GM12878 (cell line): ENCODE results near the gene HENMT1. TPM values are rescaled to one million over a fixed set of nuclear protein-coding genes. Genes with fewer than 3 reads are reported as not detected.

Source experiments
- ASH2L ChIP-seq: fragments of 300-600, 200-600 bp; sonication (generic); IDR thresholded peaks from 2 replicates; pipeline ENCODE4 v1.6.1; 2017; ENCODE audit warnings: low read depth, mild to moderate bottlenecking, borderline replicate concordance
- CTCF ChIP-seq, 3 experiments: IDR thresholded peaks in 2 of 3; conservative IDR thresholded peaks in 1 of 3; 2 replicates each; pipeline ENCODE4 v1.5.1; 2011; ENCODE audit warnings: low read depth in 3 of 3, low read length in 3 of 3, mild to moderate bottlenecking in 3 of 3, control low read depth in 2 of 3, moderate library complexity in 2 of 3, inconsistent platforms in 1 of 3, mixed read lengths in 1 of 3; ENCODE audit not compliant: control insufficient read depth in 2 of 3, insufficient read depth in 1 of 3; ENCODE audit errors: extremely low read depth in 1 of 3
- IRF4 ChIP-seq: IDR thresholded peaks from 2 replicates; pipeline ENCODE4 v1.6.1; 2011; ENCODE audit warnings: low read depth, low read length
- NFXL1 ChIP-seq: fragments of 450-650 bp; IDR thresholded peaks from 2 replicates; pipeline ENCODE4 v1.6.1; 2017; ENCODE audit warnings: antibody characterized with exemption, mild to moderate bottlenecking, borderline replicate concordance
- NRF1 ChIP-seq: conservative IDR thresholded peaks from 2 replicates; pipeline ENCODE4 v1.6.1; 2011; ENCODE audit warnings: mild to moderate bottlenecking, low read depth, low read length, improper control_type of control experiment
- SKIL ChIP-seq: fragments of 450-650 bp; IDR thresholded peaks from 2 replicates; pipeline ENCODE4 v1.6.1; 2017; ENCODE audit warnings: mild to moderate bottlenecking, low read depth, inconsistent platforms; ENCODE audit not compliant: poor library complexity, severe bottlenecking
- SUZ12 ChIP-seq: fragments of 200-600 bp; sonication (generic); IDR thresholded peaks from one replicate; pipeline ENCODE4 v1.6.1; 2018; ENCODE audit warnings: antibody characterized with exemption, mild to moderate bottlenecking; ENCODE audit not compliant: unreplicated experiment
- TCF3 ChIP-seq: IDR thresholded peaks from 2 replicates; pipeline ENCODE4 v1.6.1; 2012; ENCODE audit warnings: low read depth, mild to moderate bottlenecking, low read length, borderline replicate concordance; ENCODE audit not compliant: insufficient read depth
- ZBTB40 ChIP-seq: fragments of 450-650 bp; IDR thresholded peaks from 2 replicates; pipeline ENCODE4 v1.6.1; 2016; ENCODE audit warnings: mild to moderate bottlenecking, moderate library complexity, borderline replicate concordance
- polyA plus RNA-seq, 11 experiments: library from polyadenylated mRNA; depleted of rRNA in 4 of 11; unstranded in 6 of 11; stranded (reverse) in 5 of 11; fragments of >200 nt; fragmentation: Nextera tagmentation in 4 of 11; fragmentation: Illumina TruSeq in 1 of 11; extraction: Ambion mirVana in 4 of 11; extraction: Trizol in 1 of 11; gene quantifications; 1 replicate in 1 of 11; 2 replicates in 10 of 11; pipeline versions ENCODE4 v1.2.1 to v1.2.3, GENCODE V29; 2011 to 2016; ENCODE audit warnings: inconsistent platforms in 2 of 11, missing spikeins in 2 of 11, low read depth in 1 of 11
- total RNA-seq, 4 experiments: library from RNA; depleted of rRNA in 3 of 4; stranded (reverse); fragments of >200 nt in 3 of 4; fragmentation: Illumina TruSeq in 1 of 4; extraction: Trizol in 1 of 4; gene quantifications; 2 replicates each; pipeline versions ENCODE4 v1.2.1 to v1.2.3, GENCODE V29; 2013 to 2021
- TF ChIP-seq, protein P1 (sequence below): fragments of 450-650 bp; IDR thresholded peaks from 2 replicates; pipeline ENCODE4 v1.6.1; 2016; ENCODE audit warnings: mild to moderate bottlenecking
- TF ChIP-seq, protein P2 (sequence below): fragments of 450-650 bp; IDR thresholded peaks from 2 replicates; pipeline ENCODE4 v1.6.1; 2018; ENCODE audit warnings: borderline replicate concordance, mild to moderate bottlenecking; ENCODE audit not compliant: partially characterized antibody

The HENMT1 gene
- total and polyA plus RNA-seq, 10 of the 15 experiments (the other 5 are each of a cell fraction or from before 2014, with no cell fraction given) = 4.4 to 15.6 (median 10.4) TPM

- TF ChIP-seq CTCF (IDR thresholded peaks at IDR 0.05 in 2 of 3, conservative IDR thresholded peaks at IDR 0.05 in 1 of 3; ENCODE audit: control insufficient read depth in 2 of 3, extremely low read depth in 1 of 3, insufficient read depth in 1 of 3, low read depth in 3 of 3, low read length in 3 of 3) (peak; percentile 33 to 58 (median 36)), ASH2L (no peak), TCF3 (no peak), SKIL (no peak), SUZ12 (no peak), NRF1 (no peak), ZBTB40 (no peak), IRF4 (no peak), NFXL1 (no peak)
- TF ChIP-seq, protein P1, sequence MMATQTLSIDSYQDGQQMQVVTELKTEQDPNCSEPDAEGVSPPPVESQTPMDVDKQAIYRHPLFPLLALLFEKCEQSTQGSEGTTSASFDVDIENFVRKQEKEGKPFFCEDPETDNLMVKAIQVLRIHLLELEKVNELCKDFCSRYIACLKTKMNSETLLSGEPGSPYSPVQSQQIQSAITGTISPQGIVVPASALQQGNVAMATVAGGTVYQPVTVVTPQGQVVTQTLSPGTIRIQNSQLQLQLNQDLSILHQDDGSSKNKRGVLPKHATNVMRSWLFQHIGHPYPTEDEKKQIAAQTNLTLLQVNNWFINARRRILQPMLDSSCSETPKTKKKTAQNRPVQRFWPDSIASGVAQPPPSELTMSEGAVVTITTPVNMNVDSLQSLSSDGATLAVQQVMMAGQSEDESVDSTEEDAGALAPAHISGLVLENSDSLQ = peak; percentile 69
- TF ChIP-seq, protein P2, sequence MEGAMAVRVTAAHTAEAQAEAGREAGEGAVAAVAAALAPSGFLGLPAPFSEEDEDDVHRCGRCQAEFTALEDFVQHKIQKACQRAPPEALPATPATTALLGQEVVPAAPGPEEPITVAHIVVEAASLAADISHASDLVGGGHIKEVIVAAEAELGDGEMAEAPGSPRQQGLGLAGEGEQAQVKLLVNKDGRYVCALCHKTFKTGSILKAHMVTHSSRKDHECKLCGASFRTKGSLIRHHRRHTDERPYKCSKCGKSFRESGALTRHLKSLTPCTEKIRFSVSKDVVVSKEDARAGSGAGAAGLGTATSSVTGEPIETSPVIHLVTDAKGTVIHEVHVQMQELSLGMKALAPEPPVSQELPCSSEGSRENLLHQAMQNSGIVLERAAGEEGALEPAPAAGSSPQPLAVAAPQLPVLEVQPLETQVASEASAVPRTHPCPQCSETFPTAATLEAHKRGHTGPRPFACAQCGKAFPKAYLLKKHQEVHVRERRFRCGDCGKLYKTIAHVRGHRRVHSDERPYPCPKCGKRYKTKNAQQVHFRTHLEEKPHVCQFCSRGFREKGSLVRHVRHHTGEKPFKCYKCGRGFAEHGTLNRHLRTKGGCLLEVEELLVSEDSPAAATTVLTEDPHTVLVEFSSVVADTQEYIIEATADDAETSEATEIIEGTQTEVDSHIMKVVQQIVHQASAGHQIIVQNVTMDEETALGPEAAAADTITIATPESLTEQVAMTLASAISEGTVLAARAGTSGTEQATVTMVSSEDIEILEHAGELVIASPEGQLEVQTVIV = no peak
These were observed 48.1 kb upstream of the HENMT1 start (continued) for GRCh38 chr1:108708691-108709660.
